Mucosa of descending colon (tissue), 3 donors: ENCODE results near the gene AKAP6. TPM values are rescaled to one million over a fixed set of nuclear protein-coding genes. Genes with fewer than 3 reads are reported as not detected.
A peak's percentile ranks its signal among the peaks of the same experiment; 100 is the strongest.

ENCODE experiments used
- ATAC-seq: fragments of 200-7000 bp; cut with Tn5 transposase; one replicate; pipeline ENCODE4 v1.9.1; 2020; ENCODE audit warnings: mild to moderate bottlenecking, moderate library complexity
- DNase-seq, 3 donors: peaks; one replicate each; pipeline ENCODE4 v3.0.0-alpha.2; 2020
- H3K36me3 ChIP-seq: fragments of 200-600 bp; one replicate; pipeline ENCODE4 v1.8.0; 2021; ENCODE audit warnings: low read depth, mild to moderate bottlenecking
- H3K4me1 ChIP-seq: fragments of 200-600 bp; one replicate; pipeline ENCODE4 v1.8.0; 2021; ENCODE audit warnings: low read depth, mild to moderate bottlenecking
- H3K4me3 ChIP-seq: fragments of 200-600 bp; one replicate; pipeline ENCODE4 v1.8.0; 2021; ENCODE audit warnings: mild to moderate bottlenecking
- H3K9me3 ChIP-seq: fragments of 200-600 bp; one replicate; pipeline ENCODE4 v1.8.0; 2021; ENCODE audit warnings: mild to moderate bottlenecking
- intact Hi-C, 2 donors: fragments of 100-400 bp; cut with DNase I in 1 of 2; cut with micrococcal nuclease in 1 of 2; formaldehyde crosslinking; loops; one replicate each; pipeline versions ENCODE4 v1.11.0 to v1.11.1; 2022; cut with DNase I, micrococcal nuclease
- total RNA-seq, 3 donors: library from RNA; stranded (reverse); fragmentation: NEBNext Ultra II Directional in 2 of 3; extraction: Animal tissue kit (Norgen Biotek cat#: 25700) in 2 of 3; gene quantifications; one replicate each; pipeline versions ENCODE4 v1.2.1 to v1.2.4, GENCODE V29; 2021 to 2023
- TF ChIP-seq, protein P1 (sequence below): fragments of 200-600 bp; IDR thresholded peaks from one replicate; pipeline ENCODE4 v1.8.0; 2022; ENCODE audit warnings: antibody characterized with exemption, mild to moderate bottlenecking
- donor health status: DM: no; HTN: no; CAD: no; lungs with moderate emphysema.
- donor health status: DM: no; HTN: no; CAD: no.
- donor health status: DM: no; HTN: yes; CAD: no.

Gene AKAP6
- total RNA-seq, 3 donors from 2014 or later: 4.2 to 30.8 (median 5.4) TPM

DNA sequence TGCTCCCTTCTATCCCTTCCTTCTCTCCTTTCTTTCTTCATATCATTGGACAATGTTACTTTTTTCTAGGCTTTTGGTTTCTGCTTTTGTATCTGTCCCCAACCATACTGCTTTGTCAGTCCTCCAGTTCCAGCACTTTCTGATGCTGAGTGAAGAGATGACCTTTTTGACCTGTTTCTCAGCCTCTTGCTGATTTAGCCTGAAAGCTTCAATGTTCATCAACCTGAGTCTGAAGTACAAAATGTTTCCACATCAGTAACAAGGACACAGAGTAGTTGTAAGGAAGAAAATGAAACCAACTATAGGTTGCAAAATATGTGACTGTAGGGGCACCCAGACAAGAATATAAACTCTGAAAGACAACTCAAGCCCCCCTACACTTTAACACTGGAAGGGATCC, 25.2 kb upstream of the AKAP6 start:
- ATAC-seq (no peak), DNase-seq (no peak)
- Histone ChIP-seq H3K9me3 (no peaks in the 10 kb centered on the region), H3K4me1 (peaks cover 18% of the 10 kb centered on the region), H3K36me3 (no peaks in the 10 kb centered on the region), H3K4me3 (no peak overlapping the region)
- TF ChIP-seq, protein P1, sequence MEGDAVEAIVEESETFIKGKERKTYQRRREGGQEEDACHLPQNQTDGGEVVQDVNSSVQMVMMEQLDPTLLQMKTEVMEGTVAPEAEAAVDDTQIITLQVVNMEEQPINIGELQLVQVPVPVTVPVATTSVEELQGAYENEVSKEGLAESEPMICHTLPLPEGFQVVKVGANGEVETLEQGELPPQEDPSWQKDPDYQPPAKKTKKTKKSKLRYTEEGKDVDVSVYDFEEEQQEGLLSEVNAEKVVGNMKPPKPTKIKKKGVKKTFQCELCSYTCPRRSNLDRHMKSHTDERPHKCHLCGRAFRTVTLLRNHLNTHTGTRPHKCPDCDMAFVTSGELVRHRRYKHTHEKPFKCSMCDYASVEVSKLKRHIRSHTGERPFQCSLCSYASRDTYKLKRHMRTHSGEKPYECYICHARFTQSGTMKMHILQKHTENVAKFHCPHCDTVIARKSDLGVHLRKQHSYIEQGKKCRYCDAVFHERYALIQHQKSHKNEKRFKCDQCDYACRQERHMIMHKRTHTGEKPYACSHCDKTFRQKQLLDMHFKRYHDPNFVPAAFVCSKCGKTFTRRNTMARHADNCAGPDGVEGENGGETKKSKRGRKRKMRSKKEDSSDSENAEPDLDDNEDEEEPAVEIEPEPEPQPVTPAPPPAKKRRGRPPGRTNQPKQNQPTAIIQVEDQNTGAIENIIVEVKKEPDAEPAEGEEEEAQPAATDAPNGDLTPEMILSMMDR: no peak
- intact Hi-C loops: no loop called here

- Histone ChIP-seq H3K4me1 (peaks cover 18% of the 10 kb centered on the region), H3K4me3 (no peak overlapping the region), H3K9me3 (no peaks in the 10 kb centered on the region), H3K36me3 (no peaks in the 10 kb centered on the region)
- TF ChIP-seq, protein P1: no peak
- DNase-seq: no peak
- no peak for ATAC-seq
- intact Hi-C loops: no loop called here
Measured at GRCh38 chr14:32304296-32304695, 24.8 kb upstream of the AKAP6 start.

- no peaks in the 10 kb centered on the region for H3K36me3 ChIP-seq
- H3K4me1 ChIP-seq: peaks cover 18% of the 10 kb centered on the region
- intact Hi-C loops: no loop called here
- no peaks in the 10 kb centered on the region for H3K9me3 ChIP-seq
- ATAC-seq (no peak), DNase-seq (no peak)
- H3K4me3 ChIP-seq: no peak overlapping the region
- TF ChIP-seq, protein P1: no peak
Measured at GRCh38 chr14:32306549-32306948, 22.5 kb upstream of the AKAP6 start.

DNA sequence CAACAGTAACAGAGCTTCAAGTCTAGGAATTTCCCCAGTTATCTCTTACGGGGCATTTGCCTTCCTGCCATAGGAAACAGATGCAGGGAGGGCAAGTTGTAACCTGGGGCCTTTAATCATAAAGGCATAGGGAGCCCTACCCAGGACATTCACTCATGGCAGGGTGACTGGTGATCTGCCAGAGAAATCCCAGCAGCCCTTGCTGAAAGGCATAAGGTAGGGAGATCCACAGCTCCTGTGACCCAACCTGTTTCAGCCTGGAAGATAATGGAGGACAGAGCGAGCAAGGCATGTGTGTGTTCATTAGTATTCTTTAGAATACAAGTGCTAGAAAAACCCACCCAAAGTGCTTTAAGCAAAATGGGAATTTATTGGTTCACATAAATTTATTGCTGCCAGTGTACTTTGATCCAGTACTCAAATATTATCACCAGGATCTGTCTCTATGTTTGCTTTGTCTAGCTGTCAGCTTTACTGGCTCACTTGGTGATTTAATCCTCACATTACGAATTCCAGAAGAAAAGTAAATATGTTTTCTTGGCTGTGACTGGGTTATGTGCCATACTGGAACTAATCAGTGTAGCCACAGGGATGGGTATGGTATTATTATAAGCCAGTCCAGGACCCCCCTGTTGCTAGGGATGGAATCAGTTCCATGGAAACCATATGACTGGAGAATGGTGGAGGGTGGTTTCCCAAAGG, 21.1 kb upstream of the AKAP6 start:
- TF ChIP-seq, protein P1: no peak
- H3K4me1 ChIP-seq: peaks cover 18% of the 10 kb centered on the region
- ATAC-seq (peak; percentile 91), DNase-seq (peak in 2 of 3 donors; percentile 59 to 84)
- intact Hi-C loops: no loop called here
- H3K4me3 ChIP-seq: no peak overlapping the region
- H3K9me3 ChIP-seq: no peaks in the 10 kb centered on the region
- H3K36me3 ChIP-seq: no peaks in the 10 kb centered on the region

DNA sequence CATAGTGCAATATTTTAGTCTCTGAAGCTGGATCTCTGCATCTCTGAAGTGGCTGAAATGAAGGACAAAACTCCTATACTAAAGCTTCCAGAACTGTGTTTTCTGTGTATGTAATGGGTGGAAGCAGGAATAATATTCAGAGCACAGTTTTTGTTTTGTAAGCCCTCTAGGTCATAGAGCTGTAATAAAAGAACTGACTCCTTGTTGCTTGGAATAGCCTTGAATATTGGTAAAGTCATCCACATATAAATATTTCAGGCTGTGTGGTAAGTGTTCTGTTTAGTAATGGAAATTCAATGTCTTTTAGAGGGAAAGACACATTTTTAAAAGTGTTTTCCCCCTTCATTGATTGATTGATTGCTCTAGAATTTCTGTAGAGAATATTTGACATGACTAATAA, 18.2 kb upstream of the AKAP6 start:
- intact Hi-C loops: no loop called here
- TF ChIP-seq, protein P1: no peak
- Histone ChIP-seq H3K36me3 (no peaks in the 10 kb centered on the region), H3K4me3 (no peak overlapping the region), H3K4me1 (peaks cover 18% of the 10 kb centered on the region), H3K9me3 (no peaks in the 10 kb centered on the region)
- no peak for ATAC-seq
- no peak for DNase-seq
